K562 (cell line): ENCODE data around the gene PDLIM4. TPM values are rescaled to one million over a fixed set of nuclear protein-coding genes. Genes with fewer than 3 reads are reported as not detected.

Experiments used
- CHD1 ChIP-seq: fragments of 200-600 bp; sonication (generic); IDR thresholded peaks from one replicate; pipeline ENCODE4 v1.6.1; 2012; ENCODE audit warnings: mild to moderate bottlenecking, moderate library complexity, low read length, inconsistent platforms
- ETV6 ChIP-seq, 3 experiments: fragments of 150-350 bp in 1 of 3; sonication (generic) in 1 of 3; formaldehyde crosslinking in 1 of 3; IDR thresholded peaks; 2 replicates each; pipeline versions ENCODE4 v1.6.1 to v1.8.0; 2014 to 2022; ENCODE audit warnings: borderline replicate concordance in 2 of 3, low read depth in 2 of 3, antibody characterized with exemption in 1 of 3, low read length in 1 of 3, mild to moderate bottlenecking in 1 of 3, missing genetic modification reagents in 1 of 3
- LEF1 ChIP-seq: fragments of 450-650 bp; IDR thresholded peaks from 2 replicates; pipeline ENCODE4 v1.6.1; 2016; ENCODE audit warnings: mild to moderate bottlenecking
- PCBP1 ChIP-seq: fragments of 200-400 bp; formaldehyde crosslinking; IDR thresholded peaks from 2 replicates; pipeline ENCODE4 v1.6.1; 2018; ENCODE audit warnings: mild to moderate bottlenecking, low read depth, low read length; ENCODE audit not compliant: poor library complexity, severe bottlenecking
- RBM34 ChIP-seq: fragments of 200-400 bp; formaldehyde crosslinking; IDR thresholded peaks from 2 replicates; pipeline ENCODE4 v1.6.1; 2018; ENCODE audit warnings: low read length, borderline replicate concordance; ENCODE audit not compliant: insufficient read depth
- TRIM28 ChIP-seq: fragments of 450-650 bp; IDR thresholded peaks from 2 replicates; pipeline ENCODE4 v1.6.1; 2017
- ZBTB1 ChIP-seq: sonication (generic); formaldehyde crosslinking; IDR thresholded peaks from 2 replicates; pipeline ENCODE4 v1.8.1; 2023; ENCODE audit warnings: missing genetic modification reagents, low read depth, mild to moderate bottlenecking, borderline replicate concordance
- ZFP36 ChIP-seq: fragments of 150-350 bp; IDR thresholded peaks from 2 replicates; pipeline ENCODE4 v1.6.1; 2018; ENCODE audit warnings: low read length, low read depth; ENCODE audit not compliant: partially characterized antibody
- ZNF133 ChIP-seq: fragments of 250-450 bp; sonication (Bioruptor Pico); IDR thresholded peaks from 2 replicates; pipeline ENCODE4 v1.4.0; 2020; ENCODE audit warnings: mild to moderate bottlenecking
- ZZZ3 ChIP-seq: fragments of 450-650 bp; IDR thresholded peaks from 2 replicates; pipeline ENCODE4 v1.6.1; 2016; ENCODE audit warnings: antibody characterized with exemption, mild to moderate bottlenecking, moderate library complexity
- polyA plus RNA-seq, 8 experiments: library from polyadenylated mRNA; depleted of rRNA in 4 of 8; stranded (reverse) in 5 of 8; unstranded in 3 of 8; fragments of >200 nt; fragmentation: Nextera tagmentation in 2 of 8; fragmentation: Illumina TruSeq in 1 of 8; extraction: Ambion mirVana in 2 of 8; extraction: Trizol in 1 of 8; gene quantifications; 2 replicates each; pipeline versions ENCODE4 v1.2.1 to v1.2.3, GENCODE V29; 2011 to 2014; ENCODE audit warnings: inconsistent platforms in 1 of 8, missing spikeins in 1 of 8
- total RNA-seq, 7 experiments: library from RNA; depleted of rRNA in 6 of 7; stranded (reverse); fragments of >200 nt in 6 of 7; fragmentation: Illumina TruSeq in 2 of 7; extraction: Trizol in 2 of 7; gene quantifications; 2 replicates each; pipeline versions ENCODE4 v1.2.1 to v1.2.3, GENCODE V29; 2011 to 2021; ENCODE audit warnings: low replicate concordance in 1 of 7
- TF ChIP-seq, protein P1 (sequence below): fragments of 250-450 bp; sonication (Bioruptor Pico); IDR thresholded peaks from 2 replicates; pipeline ENCODE4 v1.9.0; 2021; ENCODE audit warnings: mild to moderate bottlenecking, inconsistent platforms
- TF ChIP-seq, protein P2 (sequence below): fragments of 450-650 bp; IDR thresholded peaks from 2 replicates; pipeline ENCODE4 v1.6.1; 2016; ENCODE audit warnings: mild to moderate bottlenecking, moderate library complexity

PDLIM4 gene
- total and polyA plus RNA-seq, 9 of the 15 experiments (the other 6 are each of a cell fraction or from before 2014, with no cell fraction given), result 0.28 to 32.8 (median 13.1) TPM

DNA sequence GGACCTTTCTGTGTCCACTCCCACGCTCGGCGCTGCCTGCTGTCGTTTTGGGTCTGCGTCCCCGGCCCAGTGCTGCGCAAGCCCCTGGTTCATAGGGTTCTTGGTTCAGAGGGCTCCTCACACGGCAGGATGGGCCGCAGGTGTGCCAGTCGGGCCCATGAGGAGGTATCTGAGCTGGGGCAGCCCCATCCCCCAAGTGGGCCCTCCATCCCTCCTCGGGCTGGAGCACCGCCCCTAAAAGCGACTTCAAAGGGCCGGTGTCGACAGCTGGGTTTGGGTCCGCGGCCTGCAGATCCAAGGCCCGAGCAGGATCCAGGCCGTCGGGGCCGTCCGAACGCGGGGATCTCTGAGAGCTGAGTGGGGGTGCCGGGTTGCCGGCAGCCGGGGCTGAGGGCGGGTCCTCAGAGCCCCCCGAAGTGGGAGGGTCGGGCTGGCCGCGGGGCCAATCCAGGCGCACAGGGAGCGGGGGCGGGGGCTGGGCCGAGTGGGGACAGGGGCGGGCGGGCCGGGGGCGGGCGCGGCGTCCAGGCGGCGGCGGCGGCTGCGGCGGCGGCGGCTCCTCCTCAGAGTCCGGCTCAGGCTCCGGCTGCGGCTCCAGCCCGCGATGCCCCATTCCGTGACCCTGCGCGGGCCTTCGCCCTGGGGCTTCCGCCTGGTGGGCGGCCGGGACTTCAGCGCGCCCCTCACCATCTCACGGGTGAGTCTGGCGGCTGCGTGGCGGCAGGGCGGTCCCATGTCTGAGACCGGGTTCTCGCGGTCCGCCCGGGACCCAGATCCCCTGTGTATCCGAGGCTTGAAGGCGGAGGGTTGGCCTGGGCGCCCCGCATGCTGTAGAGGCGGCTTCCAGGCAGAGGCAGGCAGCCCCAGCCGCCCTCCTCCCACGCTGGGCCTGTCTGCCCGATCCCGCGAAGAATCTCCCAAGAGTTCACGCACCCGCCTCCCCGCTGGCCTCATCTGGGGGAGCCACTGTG, at the start of gene PDLIM4 (continued):
- TF ChIP-seq TRIM28, result no peak
- peak; percentile 49 for TF ChIP-seq CHD1
- TF ChIP-seq ZZZ3, result no peak
- TF ChIP-seq ZFP36, result no peak
- TF ChIP-seq ZNF133 (CRISPR knock-in tag), result no peak
- TF ChIP-seq ETV6 (IDR thresholded peaks at IDR 0.05; ENCODE audit: borderline replicate concordance in 1 of 2, low read depth in 2 of 2, low read length in 1 of 2), result no peak
- TF ChIP-seq ETV6 (CRISPR knock-in tag; IDR thresholded peaks at IDR 0.05; ENCODE audit: borderline replicate concordance), result no peak
- TF ChIP-seq PCBP1, result peak; percentile 59
- TF ChIP-seq, protein P1, sequence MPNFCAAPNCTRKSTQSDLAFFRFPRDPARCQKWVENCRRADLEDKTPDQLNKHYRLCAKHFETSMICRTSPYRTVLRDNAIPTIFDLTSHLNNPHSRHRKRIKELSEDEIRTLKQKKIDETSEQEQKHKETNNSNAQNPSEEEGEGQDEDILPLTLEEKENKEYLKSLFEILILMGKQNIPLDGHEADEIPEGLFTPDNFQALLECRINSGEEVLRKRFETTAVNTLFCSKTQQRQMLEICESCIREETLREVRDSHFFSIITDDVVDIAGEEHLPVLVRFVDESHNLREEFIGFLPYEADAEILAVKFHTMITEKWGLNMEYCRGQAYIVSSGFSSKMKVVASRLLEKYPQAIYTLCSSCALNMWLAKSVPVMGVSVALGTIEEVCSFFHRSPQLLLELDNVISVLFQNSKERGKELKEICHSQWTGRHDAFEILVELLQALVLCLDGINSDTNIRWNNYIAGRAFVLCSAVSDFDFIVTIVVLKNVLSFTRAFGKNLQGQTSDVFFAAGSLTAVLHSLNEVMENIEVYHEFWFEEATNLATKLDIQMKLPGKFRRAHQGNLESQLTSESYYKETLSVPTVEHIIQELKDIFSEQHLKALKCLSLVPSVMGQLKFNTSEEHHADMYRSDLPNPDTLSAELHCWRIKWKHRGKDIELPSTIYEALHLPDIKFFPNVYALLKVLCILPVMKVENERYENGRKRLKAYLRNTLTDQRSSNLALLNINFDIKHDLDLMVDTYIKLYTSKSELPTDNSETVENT (CRISPR knock-in tag), result 0 out of 2 replicates have a peak, but pooled peaks have one; percentile 13
- peak; percentile 66; the same call in 1 of the 2 replicates for TF ChIP-seq LEF1
- TF ChIP-seq, protein P2, sequence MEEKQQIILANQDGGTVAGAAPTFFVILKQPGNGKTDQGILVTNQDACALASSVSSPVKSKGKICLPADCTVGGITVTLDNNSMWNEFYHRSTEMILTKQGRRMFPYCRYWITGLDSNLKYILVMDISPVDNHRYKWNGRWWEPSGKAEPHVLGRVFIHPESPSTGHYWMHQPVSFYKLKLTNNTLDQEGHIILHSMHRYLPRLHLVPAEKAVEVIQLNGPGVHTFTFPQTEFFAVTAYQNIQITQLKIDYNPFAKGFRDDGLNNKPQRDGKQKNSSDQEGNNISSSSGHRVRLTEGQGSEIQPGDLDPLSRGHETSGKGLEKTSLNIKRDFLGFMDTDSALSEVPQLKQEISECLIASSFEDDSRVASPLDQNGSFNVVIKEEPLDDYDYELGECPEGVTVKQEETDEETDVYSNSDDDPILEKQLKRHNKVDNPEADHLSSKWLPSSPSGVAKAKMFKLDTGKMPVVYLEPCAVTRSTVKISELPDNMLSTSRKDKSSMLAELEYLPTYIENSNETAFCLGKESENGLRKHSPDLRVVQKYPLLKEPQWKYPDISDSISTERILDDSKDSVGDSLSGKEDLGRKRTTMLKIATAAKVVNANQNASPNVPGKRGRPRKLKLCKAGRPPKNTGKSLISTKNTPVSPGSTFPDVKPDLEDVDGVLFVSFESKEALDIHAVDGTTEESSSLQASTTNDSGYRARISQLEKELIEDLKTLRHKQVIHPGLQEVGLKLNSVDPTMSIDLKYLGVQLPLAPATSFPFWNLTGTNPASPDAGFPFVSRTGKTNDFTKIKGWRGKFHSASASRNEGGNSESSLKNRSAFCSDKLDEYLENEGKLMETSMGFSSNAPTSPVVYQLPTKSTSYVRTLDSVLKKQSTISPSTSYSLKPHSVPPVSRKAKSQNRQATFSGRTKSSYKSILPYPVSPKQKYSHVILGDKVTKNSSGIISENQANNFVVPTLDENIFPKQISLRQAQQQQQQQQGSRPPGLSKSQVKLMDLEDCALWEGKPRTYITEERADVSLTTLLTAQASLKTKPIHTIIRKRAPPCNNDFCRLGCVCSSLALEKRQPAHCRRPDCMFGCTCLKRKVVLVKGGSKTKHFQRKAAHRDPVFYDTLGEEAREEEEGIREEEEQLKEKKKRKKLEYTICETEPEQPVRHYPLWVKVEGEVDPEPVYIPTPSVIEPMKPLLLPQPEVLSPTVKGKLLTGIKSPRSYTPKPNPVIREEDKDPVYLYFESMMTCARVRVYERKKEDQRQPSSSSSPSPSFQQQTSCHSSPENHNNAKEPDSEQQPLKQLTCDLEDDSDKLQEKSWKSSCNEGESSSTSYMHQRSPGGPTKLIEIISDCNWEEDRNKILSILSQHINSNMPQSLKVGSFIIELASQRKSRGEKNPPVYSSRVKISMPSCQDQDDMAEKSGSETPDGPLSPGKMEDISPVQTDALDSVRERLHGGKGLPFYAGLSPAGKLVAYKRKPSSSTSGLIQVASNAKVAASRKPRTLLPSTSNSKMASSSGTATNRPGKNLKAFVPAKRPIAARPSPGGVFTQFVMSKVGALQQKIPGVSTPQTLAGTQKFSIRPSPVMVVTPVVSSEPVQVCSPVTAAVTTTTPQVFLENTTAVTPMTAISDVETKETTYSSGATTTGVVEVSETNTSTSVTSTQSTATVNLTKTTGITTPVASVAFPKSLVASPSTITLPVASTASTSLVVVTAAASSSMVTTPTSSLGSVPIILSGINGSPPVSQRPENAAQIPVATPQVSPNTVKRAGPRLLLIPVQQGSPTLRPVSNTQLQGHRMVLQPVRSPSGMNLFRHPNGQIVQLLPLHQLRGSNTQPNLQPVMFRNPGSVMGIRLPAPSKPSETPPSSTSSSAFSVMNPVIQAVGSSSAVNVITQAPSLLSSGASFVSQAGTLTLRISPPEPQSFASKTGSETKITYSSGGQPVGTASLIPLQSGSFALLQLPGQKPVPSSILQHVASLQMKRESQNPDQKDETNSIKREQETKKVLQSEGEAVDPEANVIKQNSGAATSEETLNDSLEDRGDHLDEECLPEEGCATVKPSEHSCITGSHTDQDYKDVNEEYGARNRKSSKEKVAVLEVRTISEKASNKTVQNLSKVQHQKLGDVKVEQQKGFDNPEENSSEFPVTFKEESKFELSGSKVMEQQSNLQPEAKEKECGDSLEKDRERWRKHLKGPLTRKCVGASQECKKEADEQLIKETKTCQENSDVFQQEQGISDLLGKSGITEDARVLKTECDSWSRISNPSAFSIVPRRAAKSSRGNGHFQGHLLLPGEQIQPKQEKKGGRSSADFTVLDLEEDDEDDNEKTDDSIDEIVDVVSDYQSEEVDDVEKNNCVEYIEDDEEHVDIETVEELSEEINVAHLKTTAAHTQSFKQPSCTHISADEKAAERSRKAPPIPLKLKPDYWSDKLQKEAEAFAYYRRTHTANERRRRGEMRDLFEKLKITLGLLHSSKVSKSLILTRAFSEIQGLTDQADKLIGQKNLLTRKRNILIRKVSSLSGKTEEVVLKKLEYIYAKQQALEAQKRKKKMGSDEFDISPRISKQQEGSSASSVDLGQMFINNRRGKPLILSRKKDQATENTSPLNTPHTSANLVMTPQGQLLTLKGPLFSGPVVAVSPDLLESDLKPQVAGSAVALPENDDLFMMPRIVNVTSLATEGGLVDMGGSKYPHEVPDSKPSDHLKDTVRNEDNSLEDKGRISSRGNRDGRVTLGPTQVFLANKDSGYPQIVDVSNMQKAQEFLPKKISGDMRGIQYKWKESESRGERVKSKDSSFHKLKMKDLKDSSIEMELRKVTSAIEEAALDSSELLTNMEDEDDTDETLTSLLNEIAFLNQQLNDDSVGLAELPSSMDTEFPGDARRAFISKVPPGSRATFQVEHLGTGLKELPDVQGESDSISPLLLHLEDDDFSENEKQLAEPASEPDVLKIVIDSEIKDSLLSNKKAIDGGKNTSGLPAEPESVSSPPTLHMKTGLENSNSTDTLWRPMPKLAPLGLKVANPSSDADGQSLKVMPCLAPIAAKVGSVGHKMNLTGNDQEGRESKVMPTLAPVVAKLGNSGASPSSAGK, result peak; percentile 20; the same call in 1 of the 2 replicates
- TF ChIP-seq RBM34, result no peak
- TF ChIP-seq ZBTB1 (CRISPR knock-in tag), result no peak
